Smooth muscle cell (in vitro differentiated cells): Measurements from ENCODE around the gene TRAPPC11. TPM values are rescaled to one million over a fixed set of nuclear protein-coding genes. Genes with fewer than 3 reads are reported as not detected.

Experiments used
- DNase-seq: peaks from one replicate; lab custom pipeline; 2025; ENCODE audit not compliant: unreplicated experiment; lab: John Stamatoyannopoulos, UW
- H2AFZ ChIP-seq: fragments of 200-600 bp; sonication (generic); 2 replicates; pipeline ENCODE4 v1.6.0; 2016; ENCODE audit warnings: antibody characterized with exemption, low read depth, mild to moderate bottlenecking
- H3F3A ChIP-seq: fragments of 200-600 bp; sonication (generic); 2 replicates; pipeline ENCODE4 v1.6.0; 2017; ENCODE audit warnings: antibody characterized with exemption, low read depth
- H3K27ac ChIP-seq: fragments of 200-600 bp; sonication (generic); 2 replicates; pipeline ENCODE4 v1.5.1; 2016; ENCODE audit warnings: low read depth, mild to moderate bottlenecking
- H3K27me3 ChIP-seq: fragments of 200-600 bp; sonication (generic); 2 replicates; pipeline ENCODE4 v1.6.1; 2016; ENCODE audit warnings: low read depth, mild to moderate bottlenecking
- H3K36me3 ChIP-seq: fragments of 200-600 bp; sonication (generic); 2 replicates; pipeline ENCODE4 v1.5.1; 2016; ENCODE audit warnings: low read depth
- H3K4me1 ChIP-seq: fragments of 200-600 bp; sonication (generic); 2 replicates; pipeline ENCODE4 v1.5.1; 2016; ENCODE audit warnings: low read depth
- H3K4me2 ChIP-seq: fragments of 200-600 bp; sonication (generic); 2 replicates; pipeline ENCODE4 v1.6.0; 2016; ENCODE audit warnings: mild to moderate bottlenecking
- H3K4me3 ChIP-seq: fragments of 200-600 bp; sonication (generic); 2 replicates; pipeline ENCODE4 v1.5.1; 2016; ENCODE audit warnings: mild to moderate bottlenecking
- H3K79me2 ChIP-seq: fragments of 200-600 bp; sonication (generic); 2 replicates; pipeline ENCODE4 v1.6.0; 2016; ENCODE audit warnings: low read depth, mild to moderate bottlenecking
- H3K9ac ChIP-seq: fragments of 200-600 bp; sonication (generic); 2 replicates; pipeline ENCODE4 v1.6.0; 2016; ENCODE audit warnings: low read depth
- H3K9me3 ChIP-seq: fragments of 200-600 bp; sonication (generic); replicated peaks from 2 replicates; pipeline ENCODE4 v1.5.1; 2016; ENCODE audit warnings: low read depth
- H4K20me1 ChIP-seq: fragments of 200-600 bp; sonication (generic); 2 replicates; pipeline ENCODE4 v1.6.0; 2016; ENCODE audit warnings: low read depth
- CTCF ChIP-seq: fragments of 200-600 bp; sonication (generic); IDR thresholded peaks from 2 replicates; pipeline ENCODE4 v1.5.1; 2017; ENCODE audit warnings: borderline replicate concordance, mild to moderate bottlenecking, antibody characterized with exemption; ENCODE audit not compliant: insufficient read depth, poor library complexity, severe bottlenecking
- WGBS: methylation state at CpG from one replicate; pipeline ENCODE4 v1.1.7; 2016; ENCODE audit warnings: low lambda C conversion rate; 5-methylcytosine and 5-hydroxymethylcytosine counted together
- polyA plus RNA-seq: library from polyadenylated mRNA; unstranded; fragments of >200 nt; fragmentation: Nextera tagmentation; extraction: Ambion mirVana; gene quantifications from 2 replicates; pipeline ENCODE4 v1.2.1, GENCODE V29; 2016
- total RNA-seq: library from RNA; depleted of rRNA; stranded (reverse); fragments of >200 nt; gene quantifications from 2 replicates; pipeline ENCODE4 v1.2.3, GENCODE V29; 2014

The TRAPPC11 gene
- total and polyA plus RNA-seq, 2 experiments from 2014 or later: 12.4 to 41.0 TPM

GRCh38 chr4:183636503-183636902 is 22.6 kb upstream of the TRAPPC11 start:
- Histone ChIP-seq H3K27ac (no peak overlapping the region), H3K27me3 (no peaks in the 10 kb centered on the region), H3K4me1 (peaks cover 17% of the 10 kb centered on the region), H2AFZ (no peak overlapping the region), H3K9ac (no peak overlapping the region), H3K79me2 (no peaks in the 10 kb centered on the region), H3F3A (no peaks in the 10 kb centered on the region), H3K4me3 (peak overlapping the region; percentile 17), H3K36me3 (no peaks in the 10 kb centered on the region), H4K20me1 (no peaks in the 10 kb centered on the region), H3K4me2 (no peak overlapping the region), H3K9me3 (no peaks in the 10 kb centered on the region)
- no peak for TF ChIP-seq CTCF
- 94% methylated on average over 8 of the region's 8 CpGs for WGBS
- DNase-seq: no peak

GRCh38 chr4:183636923-183637322 is 22.2 kb upstream of the TRAPPC11 start:
- DNase-seq: no peak
- H3K4me1 ChIP-seq: peaks cover 17% of the 10 kb centered on the region
- no peaks in the 10 kb centered on the region for H3K27me3 ChIP-seq
- TF ChIP-seq CTCF: no peak
- no peaks in the 10 kb centered on the region for H3F3A ChIP-seq
- no peak overlapping the region for H2AFZ ChIP-seq
- no peaks in the 10 kb centered on the region for H3K9me3 ChIP-seq
- peak overlapping the region; percentile 17 for H3K4me3 ChIP-seq
- no peaks in the 10 kb centered on the region for H3K79me2 ChIP-seq
- no peaks in the 10 kb centered on the region for H4K20me1 ChIP-seq
- WGBS: 63% methylated on average over 5 of the region's 5 CpGs
- H3K9ac ChIP-seq: no peak overlapping the region
- H3K36me3 ChIP-seq: no peaks in the 10 kb centered on the region
- no peak overlapping the region for H3K4me2 ChIP-seq
- H3K27ac ChIP-seq: no peak overlapping the region

GRCh38 chr4:183637461-183637860 is 21.6 kb upstream of the TRAPPC11 start:
- TF ChIP-seq CTCF: no peak
- Histone ChIP-seq H3F3A (no peaks in the 10 kb centered on the region), H3K4me3 (no peak overlapping the region), H3K79me2 (no peaks in the 10 kb centered on the region), H3K9me3 (no peaks in the 10 kb centered on the region), H3K27ac (no peak overlapping the region), H4K20me1 (no peaks in the 10 kb centered on the region), H2AFZ (no peak overlapping the region), H3K36me3 (no peaks in the 10 kb centered on the region), H3K27me3 (no peaks in the 10 kb centered on the region), H3K4me1 (peaks cover 17% of the 10 kb centered on the region), H3K4me2 (no peak overlapping the region), H3K9ac (no peak overlapping the region)
- DNase-seq: no peak
- WGBS: 66% methylated on average over 3 of the region's 3 CpGs

- no peak overlapping the region for H3K4me2 ChIP-seq
- H3K9me3 ChIP-seq: no peaks in the 10 kb centered on the region
- no peak for DNase-seq
- no peaks in the 10 kb centered on the region for H3K36me3 ChIP-seq
- H3K27ac ChIP-seq: no peak overlapping the region
- no peaks in the 10 kb centered on the region for H4K20me1 ChIP-seq
- peaks cover 17% of the 10 kb centered on the region for H3K4me1 ChIP-seq
- no peak overlapping the region for H3K9ac ChIP-seq
- no peaks in the 10 kb centered on the region for H3K27me3 ChIP-seq
- no peak overlapping the region for H2AFZ ChIP-seq
- H3F3A ChIP-seq: no peaks in the 10 kb centered on the region
- no peak overlapping the region for H3K4me3 ChIP-seq
- H3K79me2 ChIP-seq: no peaks in the 10 kb centered on the region
- WGBS: 80% methylated on average over 5 of the region's 5 CpGs
- no peak for TF ChIP-seq CTCF
Observed at GRCh38 chr4:183638436-183638835, 20.7 kb upstream of the TRAPPC11 start.
